ENCODE results near the gene CDH23.

DNA sequence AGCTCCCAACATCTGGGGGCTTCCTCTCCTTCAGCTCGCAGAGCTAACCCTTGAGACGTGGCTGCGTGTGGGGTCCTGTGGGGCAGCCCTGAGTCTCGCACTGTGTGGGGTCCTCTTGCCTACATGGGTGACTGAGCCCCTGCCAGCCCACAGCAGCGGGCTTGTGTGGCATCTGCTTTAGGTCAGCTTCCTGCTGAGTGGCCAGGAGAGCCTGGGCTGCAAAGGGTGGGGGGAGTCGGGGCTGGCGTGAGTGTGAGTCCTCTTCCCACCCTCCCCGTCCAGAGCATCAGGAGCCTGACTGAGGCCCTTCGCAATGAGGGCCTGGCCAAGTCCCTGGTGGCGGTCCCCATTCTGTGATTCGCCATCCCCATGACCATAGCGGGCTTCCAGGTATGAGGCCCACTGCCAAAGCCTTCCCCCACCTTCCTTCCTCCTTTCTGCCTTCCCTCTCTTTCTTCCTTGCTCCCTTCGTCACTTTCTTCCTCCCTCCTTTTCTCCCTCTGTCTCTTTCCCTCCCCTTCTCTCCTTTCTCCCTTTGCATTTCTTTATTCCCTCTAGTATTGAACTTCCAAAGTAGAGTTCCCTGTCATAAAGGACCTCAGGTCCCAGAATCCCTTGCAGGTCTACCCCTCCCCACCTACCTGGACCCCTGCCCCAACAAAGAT, 85.2 kb downstream of the CDH23 start:
- no peak for TF ChIP-seq ISL1 (CRISPR knock-in tag; IDR thresholded peaks at IDR 0.05)
- no peak for TF ChIP-seq ZNF565 (CRISPR knock-in tag; conservative IDR thresholded peaks at IDR 0.05; ENCODE audit: low read depth)
- no peak for TF ChIP-seq ZFP30 (CRISPR knock-in tag; IDR thresholded peaks at IDR 0.05)
- TF ChIP-seq RARB (CRISPR knock-in tag; IDR thresholded peaks at IDR 0.05): no peak
- no peak for TF ChIP-seq ESRRG (CRISPR knock-in tag; IDR thresholded peaks at IDR 0.05)
- no peak for TF ChIP-seq TOX (CRISPR knock-in tag; IDR thresholded peaks at IDR 0.05; ENCODE audit: borderline replicate concordance)
- TF ChIP-seq SNAI2 (CRISPR knock-in tag; IDR thresholded peaks at IDR 0.05): no peak
- no peak for TF ChIP-seq GLIS3 (CRISPR knock-in tag; IDR thresholded peaks at IDR 0.05)
- no peak for TF ChIP-seq ZFP3 (CRISPR knock-in tag; IDR thresholded peaks at IDR 0.05)
- TF ChIP-seq, protein P1, sequence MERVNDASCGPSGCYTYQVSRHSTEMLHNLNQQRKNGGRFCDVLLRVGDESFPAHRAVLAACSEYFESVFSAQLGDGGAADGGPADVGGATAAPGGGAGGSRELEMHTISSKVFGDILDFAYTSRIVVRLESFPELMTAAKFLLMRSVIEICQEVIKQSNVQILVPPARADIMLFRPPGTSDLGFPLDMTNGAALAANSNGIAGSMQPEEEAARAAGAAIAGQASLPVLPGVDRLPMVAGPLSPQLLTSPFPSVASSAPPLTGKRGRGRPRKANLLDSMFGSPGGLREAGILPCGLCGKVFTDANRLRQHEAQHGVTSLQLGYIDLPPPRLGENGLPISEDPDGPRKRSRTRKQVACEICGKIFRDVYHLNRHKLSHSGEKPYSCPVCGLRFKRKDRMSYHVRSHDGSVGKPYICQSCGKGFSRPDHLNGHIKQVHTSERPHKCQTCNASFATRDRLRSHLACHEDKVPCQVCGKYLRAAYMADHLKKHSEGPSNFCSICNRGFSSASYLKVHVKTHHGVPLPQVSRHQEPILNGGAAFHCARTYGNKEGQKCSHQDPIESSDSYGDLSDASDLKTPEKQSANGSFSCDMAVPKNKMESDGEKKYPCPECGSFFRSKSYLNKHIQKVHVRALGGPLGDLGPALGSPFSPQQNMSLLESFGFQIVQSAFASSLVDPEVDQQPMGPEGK (CRISPR knock-in tag; IDR thresholded peaks at IDR 0.05; ENCODE audit: borderline replicate concordance): no peak
- no peak for TF ChIP-seq ZNF70 (CRISPR knock-in tag; IDR thresholded peaks at IDR 0.05)
